HG02943 (cell line): ENCODE data around the gene C1QA.

Source experiments
- ATAC-seq: cut with Tn5 transposase; IDR thresholded peaks from one replicate; pipeline ENCODE4 v1.9.1; 2021; ENCODE audit warnings: mild to moderate bottlenecking, low read depth, moderate library complexity; ENCODE audit not compliant: unreplicated experiment

C1QA gene

GRCh38 chr1:22636353-22636752, at the start of gene C1QA:
Gene C1QA, plus strand, starts transcription at chr1:22636628. Its CDS starts 989 bp downstream, at chr1:22637617.
- ATAC-seq = no peak

- no peak for ATAC-seq
Measured at GRCh38 chr1:22587247-22587646, 49.2 kb upstream of the C1QA start.

- no peak for ATAC-seq
Measured at GRCh38 chr1:22588899-22589422, 47.5 kb upstream of the C1QA start.

- ATAC-seq = no peak
Measured at GRCh38 chr1:22591576-22591975, 44.9 kb upstream of the C1QA start.

GRCh38 chr1:22592051-22592450, 44.4 kb upstream of the C1QA start:
- ATAC-seq = no peak

GRCh38 chr1:22592919-22593790, 43.3 kb upstream of the C1QA start:
- ATAC-seq = no peak

- ATAC-seq = no peak
Measured at GRCh38 chr1:22594396-22594795, 42.0 kb upstream of the C1QA start.

GRCh38 chr1:22595108-22595507, 41.3 kb upstream of the C1QA start:
- no peak for ATAC-seq

- no peak for ATAC-seq
Measured at GRCh38 chr1:22597301-22597965, 39.0 kb upstream of the C1QA start.

- no peak for ATAC-seq
Measured at GRCh38 chr1:22597996-22598395, 38.4 kb upstream of the C1QA start.

GRCh38 chr1:22598736-22599135, 37.7 kb upstream of the C1QA start:
- ATAC-seq = no peak

GRCh38 chr1:22600071-22600816, 36.2 kb upstream of the C1QA start:
- no peak for ATAC-seq

- ATAC-seq = no peak
Measured at GRCh38 chr1:22600817-22601605, 35.4 kb upstream of the C1QA start.

- ATAC-seq = no peak
Measured at GRCh38 chr1:22601610-22602009, 34.8 kb upstream of the C1QA start.

GRCh38 chr1:22602060-22602740, 34.2 kb upstream of the C1QA start:
- ATAC-seq = no peak

- ATAC-seq = no peak
Measured at GRCh38 chr1:22606161-22606560, 30.3 kb upstream of the C1QA start.

GRCh38 chr1:22607154-22607553, 29.3 kb upstream of the C1QA start:
- no peak for ATAC-seq

GRCh38 chr1:22608361-22608760, 28.1 kb upstream of the C1QA start:
- ATAC-seq = no peak

- ATAC-seq = no peak
Measured at GRCh38 chr1:22609291-22609690, 27.1 kb upstream of the C1QA start.

- ATAC-seq = no peak
Measured at GRCh38 chr1:22611530-22611947, 24.9 kb upstream of the C1QA start.
